Measurements from ENCODE around the gene ADSL.
"Not testable (repeated sequence)": the region's sequence is repeated elsewhere in the genome, so short reads cannot be mapped to it uniquely, and the experiment has no call there.

- TF ChIP-seq, protein P1, sequence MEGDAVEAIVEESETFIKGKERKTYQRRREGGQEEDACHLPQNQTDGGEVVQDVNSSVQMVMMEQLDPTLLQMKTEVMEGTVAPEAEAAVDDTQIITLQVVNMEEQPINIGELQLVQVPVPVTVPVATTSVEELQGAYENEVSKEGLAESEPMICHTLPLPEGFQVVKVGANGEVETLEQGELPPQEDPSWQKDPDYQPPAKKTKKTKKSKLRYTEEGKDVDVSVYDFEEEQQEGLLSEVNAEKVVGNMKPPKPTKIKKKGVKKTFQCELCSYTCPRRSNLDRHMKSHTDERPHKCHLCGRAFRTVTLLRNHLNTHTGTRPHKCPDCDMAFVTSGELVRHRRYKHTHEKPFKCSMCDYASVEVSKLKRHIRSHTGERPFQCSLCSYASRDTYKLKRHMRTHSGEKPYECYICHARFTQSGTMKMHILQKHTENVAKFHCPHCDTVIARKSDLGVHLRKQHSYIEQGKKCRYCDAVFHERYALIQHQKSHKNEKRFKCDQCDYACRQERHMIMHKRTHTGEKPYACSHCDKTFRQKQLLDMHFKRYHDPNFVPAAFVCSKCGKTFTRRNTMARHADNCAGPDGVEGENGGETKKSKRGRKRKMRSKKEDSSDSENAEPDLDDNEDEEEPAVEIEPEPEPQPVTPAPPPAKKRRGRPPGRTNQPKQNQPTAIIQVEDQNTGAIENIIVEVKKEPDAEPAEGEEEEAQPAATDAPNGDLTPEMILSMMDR (conservative IDR thresholded peaks at IDR 0.05; ENCODE audit: low read length): not testable (repeated sequence)
- not testable (repeated sequence) for TF ChIP-seq EZH2phosphoT487 (IDR thresholded peaks at IDR 0.05; ENCODE audit: borderline replicate concordance, low read depth, low read length)
Measured at GRCh38 chr22:40378448-40378847, 32.1 kb downstream of the ADSL start.
